Endothelial cell (in vitro differentiated cells): Measurements from ENCODE around the gene ASCL5. TPM values are rescaled to one million over a fixed set of nuclear protein-coding genes. Genes with fewer than 3 reads are reported as not detected.

Experiments
- DNase-seq: peaks from one replicate; pipeline ENCODE4 v3.0.0; 2021; ENCODE audit warnings: low spot score
- H3K27ac Mint-ChIP-seq: one replicate; pipeline ENCODE4 v1.8.0; 2021; ENCODE audit warnings: mixed read lengths, inconsistent platforms; ENCODE audit not compliant: unreplicated experiment
- H3K27me3 Mint-ChIP-seq: one replicate; pipeline ENCODE4 v1.8.0; 2021; ENCODE audit warnings: mild to moderate bottlenecking, moderate library complexity, mixed read lengths, inconsistent platforms; ENCODE audit not compliant: unreplicated experiment
- H3K36me3 Mint-ChIP-seq: one replicate; pipeline ENCODE4 v1.8.0; 2021; ENCODE audit warnings: mild to moderate bottlenecking, low read depth, mixed read lengths, inconsistent platforms; ENCODE audit not compliant: unreplicated experiment
- H3K4me1 Mint-ChIP-seq: one replicate; pipeline ENCODE4 v1.8.0; 2021; ENCODE audit warnings: mild to moderate bottlenecking, mixed read lengths, inconsistent platforms; ENCODE audit not compliant: unreplicated experiment
- H3K4me3 Mint-ChIP-seq: one replicate; pipeline ENCODE4 v1.8.0; 2021; ENCODE audit warnings: mild to moderate bottlenecking, mixed read lengths, inconsistent platforms; ENCODE audit not compliant: unreplicated experiment
- H3K9me3 Mint-ChIP-seq: one replicate; pipeline ENCODE4 v1.8.0; 2021; ENCODE audit warnings: mixed read lengths, inconsistent platforms; ENCODE audit not compliant: unreplicated experiment
- CTCF ChIP-seq: fragments of 200-600 bp; sonication (generic); IDR thresholded peaks from one replicate; pipeline ENCODE4 v1.5.0; 2021; ENCODE audit warnings: antibody characterized with exemption; ENCODE audit not compliant: unreplicated experiment
- total RNA-seq: library from RNA; stranded (reverse); fragmentation: NEBNext Ultra II Directional; extraction: Animal tissue kit (Norgen Biotek cat#: 25700); gene quantifications from one replicate; pipeline ENCODE4 v1.2.1, GENCODE V29; 2021; ENCODE audit not compliant: unreplicated experiment

Gene ASCL5
- total RNA-seq, 1 donor from 2014 or later = not detected

DNA sequence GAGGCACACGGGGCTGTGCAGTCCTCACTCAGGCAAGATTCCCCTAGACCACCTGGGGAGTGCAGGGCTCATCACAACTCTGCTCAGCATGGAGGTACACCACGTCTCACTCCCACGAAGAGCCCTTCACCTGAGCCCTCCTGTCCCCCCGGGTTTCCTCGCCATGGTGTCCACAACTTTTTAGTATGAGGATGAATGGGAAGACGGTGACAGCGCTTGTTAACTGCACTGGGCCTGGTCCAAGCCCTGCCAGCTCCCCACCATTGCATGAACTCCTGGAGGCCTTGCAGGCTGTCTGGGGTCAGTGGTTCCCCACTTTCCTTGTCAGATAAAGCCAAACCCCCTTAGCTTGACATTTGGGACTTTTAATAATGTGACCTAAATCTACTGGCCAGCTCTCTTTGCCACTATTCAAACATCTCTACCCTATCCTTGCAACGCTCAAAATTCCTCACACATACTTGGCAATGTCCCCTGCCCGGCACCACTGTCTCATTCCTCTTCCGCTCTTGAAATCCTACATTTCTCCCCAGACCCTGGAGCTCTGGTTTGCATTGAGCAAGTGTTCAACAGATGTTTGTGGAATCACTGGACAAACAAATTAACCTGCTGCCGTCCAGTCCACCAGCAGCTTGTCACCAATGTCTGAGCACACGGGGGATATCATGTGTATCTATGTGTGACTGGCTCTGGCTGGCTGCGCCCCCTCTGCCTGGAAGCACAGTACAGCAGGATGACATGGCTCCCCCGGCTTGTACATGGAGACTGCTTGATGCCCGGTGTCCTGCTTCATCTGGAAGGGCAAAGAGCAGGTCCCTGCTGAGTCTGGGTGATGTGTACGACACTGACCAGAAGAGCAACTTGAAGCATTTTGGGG, 16.1 kb upstream of the ASCL5 start:
- Mint-ChIP-seq H3K36me3 (peaks cover 75% of the 10 kb centered on the region), H3K9me3 (no peaks in the 10 kb centered on the region), H3K27me3 (peaks cover 13% of the 10 kb centered on the region), H3K27ac (no peak overlapping the region), H3K4me1 (peaks cover 3% of the 10 kb centered on the region), H3K4me3 (peak overlapping the region; percentile 47)
- DNase-seq = no peak
- no peak for TF ChIP-seq CTCF

GRCh38 chr1:201142011-201142848, 15.2 kb upstream of the ASCL5 start:
- no peak for DNase-seq
- H3K9me3 Mint-ChIP-seq = no peaks in the 10 kb centered on the region
- no peak for TF ChIP-seq CTCF
- H3K36me3 Mint-ChIP-seq = peaks cover 70% of the 10 kb centered on the region
- peaks cover 12% of the 10 kb centered on the region for H3K27me3 Mint-ChIP-seq
- H3K4me3 Mint-ChIP-seq = no peak overlapping the region
- H3K4me1 Mint-ChIP-seq = peaks cover 8% of the 10 kb centered on the region
- no peak overlapping the region for H3K27ac Mint-ChIP-seq

GRCh38 chr1:201141418-201141817, 14.4 kb upstream of the ASCL5 start:
- no peak for DNase-seq
- Mint-ChIP-seq H3K4me1 (peaks cover 15% of the 10 kb centered on the region), H3K4me3 (no peak overlapping the region), H3K36me3 (peaks cover 65% of the 10 kb centered on the region), H3K27me3 (peaks cover 14% of the 10 kb centered on the region), H3K27ac (no peak overlapping the region), H3K9me3 (no peaks in the 10 kb centered on the region)
- no peak for TF ChIP-seq CTCF

GRCh38 chr1:201140941-201141260, 13.9 kb upstream of the ASCL5 start:
- H3K4me3 Mint-ChIP-seq = no peak overlapping the region
- no peak for DNase-seq
- H3K27ac Mint-ChIP-seq = peak overlapping the region; percentile 57
- no peaks in the 10 kb centered on the region for H3K9me3 Mint-ChIP-seq
- peaks cover 15% of the 10 kb centered on the region for H3K27me3 Mint-ChIP-seq
- TF ChIP-seq CTCF = no peak
- peaks cover 60% of the 10 kb centered on the region for H3K36me3 Mint-ChIP-seq
- H3K4me1 Mint-ChIP-seq = peaks cover 16% of the 10 kb centered on the region
